Astrocyte of the spinal cord (primary cell): ENCODE data around the gene UCP2.

Experiments used
- DNase-seq: peaks from one replicate; pipeline ENCODE4 v3.0.0; 2011; ENCODE audit warnings: low read depth, low spot score
- H3K4me3 ChIP-seq: 2 replicates; pipeline ENCODE4 v1.5.1; 2011; ENCODE audit warnings: low read depth, mild to moderate bottlenecking, low read length, moderate library complexity
- CTCF ChIP-seq: IDR thresholded peaks from 2 replicates; pipeline ENCODE4 v1.5.1; 2012; ENCODE audit warnings: low read depth, mild to moderate bottlenecking, low read length, inconsistent platforms
- in situ Hi-C: cut with HindIII; loops from 2 replicates; pipeline ENCODE4 v1.10.0; 2017; ENCODE audit warnings: low sequenced_read_pairs

Gene UCP2

GRCh38 chr11:73976451-73977151 lies 6.0 kb downstream of the UCP2 start:
- H3K4me3 ChIP-seq, result no peak overlapping the region
- DNase-seq, result no peak
- in situ Hi-C loops, result no loop called here
- no peak for TF ChIP-seq CTCF

GRCh38 chr11:73975479-73975757 lies 7.2 kb downstream of the UCP2 start:
- in situ Hi-C loops, result no loop called here
- no peak for DNase-seq
- no peak for TF ChIP-seq CTCF
- no peak overlapping the region for H3K4me3 ChIP-seq

DNA sequence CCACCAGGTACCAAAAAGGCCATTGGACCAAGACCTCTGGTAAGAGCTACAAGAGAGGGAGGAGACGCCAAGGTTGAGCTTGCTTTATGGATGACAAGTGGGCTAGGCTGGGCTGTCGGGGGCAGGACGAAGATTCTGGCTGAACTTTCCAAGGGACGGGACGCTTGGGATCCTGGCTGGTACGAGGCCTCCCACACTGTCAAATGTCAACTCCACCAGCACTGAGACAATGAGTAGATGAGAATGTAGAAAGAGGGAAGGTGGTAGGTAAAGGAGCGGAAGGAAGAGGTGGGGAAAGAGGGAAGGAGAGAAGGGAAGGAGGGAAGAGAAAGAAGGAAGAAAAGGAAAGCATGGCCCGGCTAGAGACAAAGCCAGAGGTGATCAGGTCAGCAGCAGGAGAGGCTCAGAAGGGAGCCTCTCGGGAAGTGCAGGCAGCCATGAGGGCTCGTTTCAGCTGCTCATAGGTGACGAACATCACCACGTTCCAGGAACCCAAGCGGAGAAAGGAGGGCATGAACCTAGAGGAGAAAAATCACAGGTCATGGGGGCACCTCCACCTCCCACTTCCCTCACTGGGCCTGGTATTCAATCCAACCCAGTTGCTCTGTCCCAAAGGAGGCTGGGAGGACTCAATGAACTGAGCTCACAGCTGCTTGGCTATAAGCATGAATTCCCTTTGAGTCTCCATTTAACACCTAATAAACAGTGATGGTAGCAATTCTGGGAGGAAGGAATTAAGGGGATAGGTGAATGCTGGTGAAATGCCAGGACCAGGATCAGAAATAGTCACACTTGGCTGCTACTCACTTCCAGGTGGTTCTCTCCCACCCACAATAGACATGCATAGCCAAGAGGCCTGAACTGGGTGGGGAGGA lies 7.8 kb downstream of the UCP2 start:
- H3K4me3 ChIP-seq, result no peak overlapping the region
- DNase-seq, result no peak
- in situ Hi-C loops, result no loop called here
- TF ChIP-seq CTCF, result no peak

GRCh38 chr11:73972620-73973449 lies 9.8 kb downstream of the UCP2 start:
- in situ Hi-C loops, result no loop called here
- no peak overlapping the region for H3K4me3 ChIP-seq
- DNase-seq, result no peak
- TF ChIP-seq CTCF, result no peak

DNA sequence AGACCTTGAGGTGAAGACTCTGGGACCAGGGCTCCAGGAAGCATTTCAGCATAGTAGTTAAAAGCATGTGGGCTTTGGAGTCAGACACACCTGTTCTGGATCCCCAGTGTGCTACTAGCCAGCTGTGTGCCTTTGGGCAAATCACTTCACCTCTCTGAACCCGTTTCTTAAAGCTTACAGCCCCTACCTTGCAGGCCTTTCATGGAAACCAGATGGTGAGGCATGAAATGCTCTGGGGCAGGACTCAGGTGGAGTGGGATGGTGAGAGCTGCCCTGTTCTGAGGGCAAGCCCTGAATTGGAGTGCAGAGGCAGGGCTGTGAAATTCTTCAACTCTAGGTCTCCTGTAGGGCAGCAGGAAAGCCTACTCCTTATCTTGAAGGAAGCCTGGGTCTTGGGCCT lies 10.5 kb downstream of the UCP2 start:
- in situ Hi-C loops, result no loop called here
- no peak for DNase-seq
- TF ChIP-seq CTCF, result no peak
- H3K4me3 ChIP-seq, result no peak overlapping the region

- no peak for DNase-seq
- in situ Hi-C loops, result no loop called here
- no peak overlapping the region for H3K4me3 ChIP-seq
- no peak for TF ChIP-seq CTCF
Measured at GRCh38 chr11:73971175-73971719, 11.4 kb downstream of the UCP2 start.
